ENCODE data around the gene TM9SF1.

DNA sequence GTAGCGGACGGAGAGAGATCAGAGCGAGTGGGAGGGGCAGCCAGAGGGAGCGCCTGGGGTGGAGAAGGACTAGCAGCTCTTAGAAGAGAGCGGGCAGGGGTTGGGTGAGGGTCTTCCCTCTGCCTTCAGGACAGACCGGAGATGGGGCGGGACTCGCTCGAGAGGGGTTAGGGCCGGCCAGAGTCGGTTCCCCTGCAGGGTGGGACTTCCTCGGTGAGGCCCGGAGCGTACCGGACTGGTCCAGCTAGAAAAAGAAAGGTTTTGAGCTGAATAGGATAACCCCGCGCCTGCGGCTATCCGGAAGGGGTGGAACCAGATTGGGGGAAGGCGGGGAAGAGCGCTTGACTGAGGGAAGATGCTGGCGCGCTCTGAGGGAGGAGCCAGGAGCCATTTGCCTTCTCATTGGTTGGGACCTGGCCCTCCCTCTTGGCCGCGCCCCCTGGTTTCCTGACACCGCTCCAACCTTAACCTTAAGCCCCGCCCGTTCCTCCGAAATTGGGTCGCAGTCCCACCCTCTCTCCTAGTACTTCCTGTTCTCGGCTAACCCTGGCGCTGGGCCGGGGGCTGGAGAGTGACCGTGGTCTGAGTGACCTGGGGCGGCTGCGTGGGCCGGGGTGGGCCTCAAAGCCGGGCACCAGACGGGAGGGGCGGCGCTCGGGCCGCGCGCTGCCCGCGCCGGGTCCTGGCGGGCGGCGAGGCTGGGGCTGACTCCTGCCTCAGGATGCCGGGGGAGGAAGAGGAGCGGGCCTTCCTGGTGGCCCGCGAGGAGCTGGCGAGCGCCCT, 48.1 kb downstream of the TM9SF1 start, which contains the start of gene RNF31:
- TF ChIP-seq, protein P1, sequence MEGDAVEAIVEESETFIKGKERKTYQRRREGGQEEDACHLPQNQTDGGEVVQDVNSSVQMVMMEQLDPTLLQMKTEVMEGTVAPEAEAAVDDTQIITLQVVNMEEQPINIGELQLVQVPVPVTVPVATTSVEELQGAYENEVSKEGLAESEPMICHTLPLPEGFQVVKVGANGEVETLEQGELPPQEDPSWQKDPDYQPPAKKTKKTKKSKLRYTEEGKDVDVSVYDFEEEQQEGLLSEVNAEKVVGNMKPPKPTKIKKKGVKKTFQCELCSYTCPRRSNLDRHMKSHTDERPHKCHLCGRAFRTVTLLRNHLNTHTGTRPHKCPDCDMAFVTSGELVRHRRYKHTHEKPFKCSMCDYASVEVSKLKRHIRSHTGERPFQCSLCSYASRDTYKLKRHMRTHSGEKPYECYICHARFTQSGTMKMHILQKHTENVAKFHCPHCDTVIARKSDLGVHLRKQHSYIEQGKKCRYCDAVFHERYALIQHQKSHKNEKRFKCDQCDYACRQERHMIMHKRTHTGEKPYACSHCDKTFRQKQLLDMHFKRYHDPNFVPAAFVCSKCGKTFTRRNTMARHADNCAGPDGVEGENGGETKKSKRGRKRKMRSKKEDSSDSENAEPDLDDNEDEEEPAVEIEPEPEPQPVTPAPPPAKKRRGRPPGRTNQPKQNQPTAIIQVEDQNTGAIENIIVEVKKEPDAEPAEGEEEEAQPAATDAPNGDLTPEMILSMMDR (IDR thresholded peaks at IDR 0.05): peak in 1 of 3 donors; percentile 2
- TF ChIP-seq POLR2A (IDR thresholded peaks at IDR 0.05): no peak

All from breast epithelium (tissue), 3 donors.